K562 (cell line): ENCODE measurements around the gene TBRG4. TPM values are rescaled to one million over a fixed set of nuclear protein-coding genes. Genes with fewer than 3 reads are reported as not detected.
A peak's percentile ranks its signal among the peaks of the same experiment; 100 is the strongest.

Source experiments
- AFF4 ChIP-seq: sonication (generic); formaldehyde crosslinking; IDR thresholded peaks from 2 replicates; pipeline ENCODE4 v1.8.0; 2023; ENCODE audit warnings: mild to moderate bottlenecking, missing genetic modification reagents
- ATF7 ChIP-seq: fragments of 450-650 bp; IDR thresholded peaks from 2 replicates; pipeline ENCODE4 v1.7.1; 2014; ENCODE audit warnings: mild to moderate bottlenecking, moderate library complexity
- E2F5 ChIP-seq: sonication (generic); formaldehyde crosslinking; IDR thresholded peaks from 2 replicates; pipeline ENCODE4 v1.8.0; 2022; ENCODE audit warnings: mild to moderate bottlenecking, missing genetic modification reagents
- FOSL1 ChIP-seq: fragments of 200-800 bp; sonication (Bioruptor generic); conservative IDR thresholded peaks from 2 replicates; pipeline ENCODE4 v1.6.1; 2016; ENCODE audit warnings: missing genetic modification characterization, missing compliant biosample characterization
- HSF4 ChIP-seq: fragments of 250-450 bp; sonication (Bioruptor Pico); IDR thresholded peaks from 2 replicates; pipeline ENCODE4 v2.1.2; 2022; ENCODE audit warnings: mild to moderate bottlenecking, moderate library complexity, borderline replicate concordance
- MAFK ChIP-seq: IDR thresholded peaks from 2 replicates; pipeline ENCODE4 v1.6.1; 2011; ENCODE audit warnings: low read length, improper control_type of control experiment
- MAX ChIP-seq: sonication (generic); formaldehyde crosslinking; IDR thresholded peaks from 2 replicates; pipeline ENCODE4 v1.9.0; 2022; ENCODE audit warnings: mild to moderate bottlenecking, missing genetic modification reagents
- MEIS2 ChIP-seq: fragments of 450-650 bp; IDR thresholded peaks from 2 replicates; pipeline ENCODE4 v1.6.1; 2014; ENCODE audit warnings: mild to moderate bottlenecking; ENCODE audit not compliant: partially characterized antibody
- MYC ChIP-seq, 2 experiments: fragments of 250-450 bp in 1 of 2; sonication (Bioruptor Pico) in 1 of 2; IDR thresholded peaks; 2 replicates each; pipeline versions ENCODE4 v1.5.1 to v1.6.1; 2012 to 2021; ENCODE audit warnings: low read depth in 2 of 2, borderline replicate concordance in 1 of 2, improper control_type of control experiment in 1 of 2, low read length in 1 of 2, mild to moderate bottlenecking in 1 of 2, moderate library complexity in 1 of 2
- NFATC3 ChIP-seq: fragments of 450-650 bp; IDR thresholded peaks from 2 replicates; pipeline ENCODE4 v1.6.1; 2017; ENCODE audit warnings: mild to moderate bottlenecking
- NR2C1 ChIP-seq, 2 experiments: fragments of 450-650 bp; IDR thresholded peaks; 2 replicates each; pipeline ENCODE4 v1.6.1; 2017; ENCODE audit warnings: mild to moderate bottlenecking in 2 of 2, antibody characterized with exemption in 1 of 2, inconsistent platforms in 1 of 2, missing compliant biosample characterization in 1 of 2, missing genetic modification characterization in 1 of 2
- PPARD ChIP-seq: fragments of 250-450 bp; sonication (Bioruptor Pico); IDR thresholded peaks from 2 replicates; pipeline ENCODE4 v1.8.0; 2022; ENCODE audit warnings: inconsistent platforms, mild to moderate bottlenecking, moderate library complexity
- PYGO2 ChIP-seq: fragments of 450-650 bp; IDR thresholded peaks from 2 replicates; pipeline ENCODE4 v1.6.1; 2016; ENCODE audit warnings: mild to moderate bottlenecking, missing genetic modification characterization, moderate library complexity, missing compliant biosample characterization
- RBM15 ChIP-seq: fragments of 200-400 bp; formaldehyde crosslinking; IDR thresholded peaks from 2 replicates; pipeline ENCODE4 v1.6.1; 2018; ENCODE audit warnings: mild to moderate bottlenecking, low read length, moderate library complexity; ENCODE audit not compliant: insufficient read depth
- SMARCA5 ChIP-seq: fragments of 450-650 bp; IDR thresholded peaks from 2 replicates; pipeline ENCODE4 v1.6.1; 2016
- USF2 ChIP-seq: sonication (generic); formaldehyde crosslinking; IDR thresholded peaks from 2 replicates; pipeline ENCODE4 v1.5.0; 2020; ENCODE audit warnings: missing genetic modification reagents
- ZBTB49 ChIP-seq: sonication (generic); formaldehyde crosslinking; IDR thresholded peaks from 2 replicates; pipeline ENCODE4 v1.8.0; 2022; ENCODE audit warnings: missing genetic modification reagents, mild to moderate bottlenecking, borderline replicate concordance
- ZNF395 ChIP-seq: fragments of 200-800 bp; sonication (Bioruptor generic); IDR thresholded peaks from 2 replicates; pipeline ENCODE4 v1.6.1; 2017; ENCODE audit warnings: missing genetic modification characterization, missing compliant biosample characterization
- polyA plus RNA-seq, 8 experiments: library from polyadenylated mRNA; depleted of rRNA in 4 of 8; stranded (reverse) in 5 of 8; unstranded in 3 of 8; fragments of >200 nt; fragmentation: Nextera tagmentation in 2 of 8; fragmentation: Illumina TruSeq in 1 of 8; extraction: Ambion mirVana in 2 of 8; extraction: Trizol in 1 of 8; gene quantifications; 2 replicates each; pipeline versions ENCODE4 v1.2.1 to v1.2.3, GENCODE V29; 2011 to 2014; ENCODE audit warnings: inconsistent platforms in 1 of 8, missing spikeins in 1 of 8
- total RNA-seq, 7 experiments: library from RNA; depleted of rRNA in 6 of 7; stranded (reverse); fragments of >200 nt in 6 of 7; fragmentation: Illumina TruSeq in 2 of 7; extraction: Trizol in 2 of 7; gene quantifications; 2 replicates each; pipeline versions ENCODE4 v1.2.1 to v1.2.3, GENCODE V29; 2011 to 2021; ENCODE audit warnings: low replicate concordance in 1 of 7

The TBRG4 gene
- total and polyA plus RNA-seq, 9 of the 15 experiments (the other 6 are each of a cell fraction or from before 2014, with no cell fraction given) = 11.2 to 322 (median 216) TPM

GRCh38 chr7:45112648-45113047 lies 1.2 kb upstream of the TBRG4 start (continued):
- TF ChIP-seq AFF4 (CRISPR knock-in tag) (no peak), PYGO2 (no peak), FOSL1 (no peak), NFATC3 (no peak), RBM15 (no peak), ZBTB49 (CRISPR knock-in tag) (no peak), MYC (IDR thresholded peaks at IDR 0.05; ENCODE audit: low read depth, low read length) (no peak), MYC (CRISPR knock-in tag; IDR thresholded peaks at IDR 0.05; ENCODE audit: borderline replicate concordance, low read depth) (no peak), PPARD (CRISPR knock-in tag) (no peak), NR2C1 (IDR thresholded peaks at IDR 0.05) (no peak), NR2C1 (tag; IDR thresholded peaks at IDR 0.05) (no peak), HSF4 (CRISPR knock-in tag) (no peak), E2F5 (CRISPR knock-in tag) (no peak), SMARCA5 (no peak), ZNF395 (no peak), MAFK (peak; percentile 45; the same call in 1 of the 2 replicates), MEIS2 (peak; percentile 32), MAX (CRISPR knock-in tag) (no peak), USF2 (CRISPR knock-in tag) (no peak), ATF7 (no peak)
